Measurements from ENCODE around the gene S100Z.
"Not testable (repeated sequence)": the region's sequence is repeated elsewhere in the genome, so short reads cannot be mapped to it uniquely, and the experiment has no call there.

Gene S100Z

DNA sequence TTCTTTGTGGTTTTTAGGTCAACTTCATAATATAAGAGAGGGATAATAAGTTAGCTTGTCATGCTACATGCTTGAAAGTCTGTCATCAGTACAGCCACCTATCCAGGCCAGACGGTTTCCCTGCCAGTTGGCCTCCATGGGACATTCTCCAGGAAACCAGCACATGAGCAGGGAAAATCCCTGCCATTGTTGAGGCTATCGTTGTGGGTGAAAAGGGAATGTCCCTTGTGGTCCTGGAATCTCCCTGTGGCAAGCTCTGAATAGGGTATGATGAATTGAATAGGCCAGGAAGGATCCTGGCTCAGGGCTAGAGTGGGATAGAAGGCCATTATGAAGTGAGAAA, 18.7 kb upstream of the S100Z start:
- no peak for DNase-seq

DNA sequence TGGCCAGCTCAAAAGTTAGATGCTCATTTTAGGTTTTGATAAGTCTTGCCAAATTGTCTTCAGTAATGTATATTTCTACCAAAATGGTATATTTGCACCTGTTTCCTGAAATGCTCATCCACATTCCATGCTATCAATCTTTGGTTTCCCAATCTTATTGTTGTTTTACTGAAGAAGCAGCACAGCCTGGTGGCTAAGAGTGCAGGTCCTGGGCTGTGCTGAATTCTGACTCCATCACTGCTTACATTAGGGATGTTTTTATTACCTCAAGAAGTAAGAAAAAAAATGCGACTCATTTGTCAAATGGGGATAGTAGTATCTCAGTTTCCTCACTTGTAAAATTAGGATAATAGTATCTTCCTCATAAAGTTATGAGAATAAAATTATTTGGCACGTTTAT, 13.6 kb upstream of the S100Z start:
- no peak for DNase-seq

DNA sequence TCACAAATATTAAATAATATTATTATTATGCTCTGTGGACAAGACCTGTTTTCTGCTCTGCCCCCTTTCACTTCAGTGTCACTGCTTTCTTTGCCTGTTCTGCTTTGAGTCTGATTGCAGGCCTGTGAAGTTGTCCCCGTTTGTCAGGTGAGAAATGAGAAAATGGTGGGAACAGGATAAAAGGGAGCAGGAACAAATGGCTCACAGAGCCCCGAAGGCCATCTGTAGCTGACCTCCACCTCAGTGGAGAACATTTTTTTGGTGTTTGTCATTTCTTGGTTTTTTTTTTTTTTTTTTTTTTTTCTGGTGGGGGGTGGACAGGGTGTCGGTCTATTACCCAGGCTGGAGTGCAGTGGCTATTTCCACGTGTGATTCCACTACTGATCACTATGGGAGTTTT, 13.2 kb upstream of the S100Z start:
- no peak for DNase-seq

DNA sequence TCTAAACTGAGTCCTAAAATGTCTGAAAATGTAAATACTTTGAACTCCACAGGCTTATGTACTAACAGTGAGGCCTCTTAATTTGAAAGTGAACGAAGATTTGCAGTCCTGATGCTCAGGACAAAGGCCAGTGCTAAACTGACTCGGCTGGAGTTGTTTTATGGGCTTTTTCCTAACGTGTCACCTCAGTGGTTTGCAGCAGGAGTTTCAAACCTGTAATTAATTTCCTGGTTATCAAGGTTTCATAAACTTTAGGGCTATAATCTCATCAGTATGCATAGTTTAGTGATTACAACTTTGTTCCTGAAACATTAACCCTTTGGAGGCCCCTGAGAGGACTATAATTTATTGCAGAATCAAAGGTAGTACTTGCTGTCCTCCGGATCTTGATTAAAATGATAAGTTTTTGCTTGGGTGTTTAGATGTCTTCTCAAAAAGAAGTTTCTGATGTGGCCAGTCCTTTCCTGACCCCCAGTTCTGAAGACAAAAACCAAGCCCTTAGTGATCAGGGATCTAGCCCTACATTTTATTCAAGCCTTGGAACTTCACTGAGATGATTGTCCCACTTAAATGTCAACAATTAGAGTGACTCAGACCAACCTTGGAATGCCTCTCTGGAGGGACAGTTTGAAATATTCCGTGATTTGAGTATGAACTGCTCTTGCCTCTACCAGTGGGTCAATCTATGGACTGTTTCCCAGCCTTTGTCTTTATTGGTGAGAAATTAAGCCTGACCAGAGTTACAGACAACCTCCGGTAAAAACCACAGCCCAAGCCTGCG, 11.1 kb upstream of the S100Z start:
- DNase-seq, result no peak

DNA sequence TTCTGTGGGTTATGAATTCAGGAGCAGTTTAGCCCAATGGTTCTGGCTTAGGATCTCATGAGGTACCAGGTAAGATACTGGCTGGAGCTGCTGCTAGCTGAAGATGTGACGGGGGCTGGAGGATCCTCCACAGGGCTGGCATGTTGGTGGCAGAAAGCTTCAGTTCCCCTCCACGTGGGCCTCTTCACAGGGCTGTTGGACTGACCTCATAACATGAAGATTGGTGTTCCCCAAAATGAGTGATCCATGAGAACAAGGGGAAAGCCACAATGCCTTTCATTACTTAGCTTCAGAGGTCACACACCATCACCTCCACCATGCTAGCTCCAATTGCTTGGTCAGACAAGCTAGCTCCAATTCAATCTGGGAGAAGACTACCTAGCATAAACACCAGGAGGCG, 8.5 kb upstream of the S100Z start:
- DNase-seq, result no peak

DNA sequence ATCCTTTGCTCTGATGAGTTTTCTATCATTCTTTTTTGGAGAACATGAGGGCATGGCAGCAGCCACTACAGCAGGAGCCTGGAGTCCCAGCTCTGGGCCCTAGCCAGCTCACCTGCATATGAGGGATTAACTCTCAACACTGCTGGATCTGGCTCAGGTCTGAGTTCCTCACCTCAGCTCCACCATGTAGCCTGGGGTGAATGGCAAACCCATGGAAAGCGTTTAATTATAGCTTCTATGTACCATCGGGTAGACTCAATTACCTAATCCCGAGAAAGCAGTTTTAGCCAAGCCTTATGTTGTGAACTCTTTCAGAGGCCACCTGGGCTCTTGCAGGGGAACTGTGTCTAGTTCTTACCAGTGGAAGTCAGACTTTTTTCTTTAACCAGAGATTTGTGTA, 3.9 kb upstream of the S100Z start:
- DNase-seq, result no peak

DNA sequence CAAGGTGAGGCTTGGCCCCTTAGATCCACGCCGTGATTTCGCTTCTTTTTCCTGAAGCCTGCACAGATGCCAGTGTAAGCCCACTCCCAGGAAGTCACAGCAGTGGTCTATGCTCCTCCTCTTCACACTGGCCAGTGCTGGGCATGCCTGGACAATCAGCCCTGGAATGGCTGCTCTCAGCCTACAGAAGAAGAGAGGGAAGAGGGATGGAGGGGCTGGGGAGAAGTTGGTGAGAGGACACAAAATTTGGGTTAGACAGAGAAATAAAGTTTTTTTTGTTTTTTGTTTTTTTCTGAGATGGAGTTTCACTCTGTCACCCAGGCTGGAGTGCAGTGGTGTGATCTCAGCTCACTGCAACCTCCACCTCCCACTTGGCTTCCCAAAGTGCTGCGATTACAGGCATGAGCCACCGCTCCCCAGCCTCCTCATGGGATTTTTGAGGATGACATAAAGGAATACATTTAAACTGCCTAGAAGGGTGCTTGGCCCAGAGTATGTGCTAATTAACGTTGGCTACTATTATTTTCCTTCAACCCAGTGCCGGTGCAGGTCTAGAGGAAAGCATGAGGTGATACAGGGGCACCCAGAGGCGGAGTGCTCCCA, 830 bp downstream of the S100Z start:
- no peak for DNase-seq

DNA sequence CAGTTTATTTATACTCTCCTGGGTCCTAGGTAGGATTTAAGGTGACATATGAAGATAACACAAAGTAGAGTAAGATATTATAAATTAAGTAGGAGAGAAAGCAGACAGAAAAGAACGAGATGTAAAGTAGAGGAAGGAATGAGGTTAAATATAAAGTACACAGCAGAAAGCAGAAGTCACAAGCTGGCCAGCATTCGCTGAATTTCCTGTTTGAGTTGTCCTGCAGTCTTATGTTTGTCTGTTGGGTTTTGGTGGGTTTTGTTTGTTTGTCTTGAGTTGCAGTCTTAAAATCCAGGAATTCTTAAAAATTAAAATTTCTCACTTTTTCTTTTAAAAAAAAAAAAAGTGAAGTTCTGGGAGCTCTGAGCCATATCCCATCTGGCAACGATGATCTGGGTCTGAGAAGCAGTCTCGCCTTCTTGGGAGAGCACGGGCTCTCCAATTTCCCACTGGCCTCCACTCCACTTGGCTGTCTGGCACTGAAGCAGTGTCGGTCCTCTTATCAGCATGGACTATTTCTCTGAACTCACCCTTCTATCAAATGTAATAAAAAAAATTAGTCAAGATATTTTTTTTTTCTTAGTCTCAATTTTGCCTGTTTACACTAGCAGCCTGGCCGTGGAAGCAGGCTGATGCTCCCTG, 2.0 kb downstream of the S100Z start:
- DNase-seq, result no peak

DNA sequence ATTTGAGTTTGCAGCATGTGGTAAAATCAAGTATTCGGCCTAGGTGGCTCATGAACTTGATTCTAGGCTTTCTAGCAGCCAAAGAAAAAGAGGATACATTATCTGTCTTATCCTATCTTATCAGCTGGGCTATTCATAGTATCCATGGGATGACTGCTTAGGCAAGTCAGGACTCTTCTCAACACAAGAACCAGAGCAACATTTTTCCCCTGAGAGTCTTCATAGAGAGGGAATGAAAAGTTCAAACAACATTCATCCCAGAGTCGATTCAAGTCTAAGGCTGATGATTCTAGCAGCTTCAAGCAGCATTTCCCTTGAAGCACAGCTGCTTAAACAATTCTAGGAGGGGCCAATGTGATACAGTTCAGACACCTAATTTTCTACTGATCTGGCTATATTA, 3.0 kb downstream of the S100Z start:
- DNase-seq, result no peak

DNA sequence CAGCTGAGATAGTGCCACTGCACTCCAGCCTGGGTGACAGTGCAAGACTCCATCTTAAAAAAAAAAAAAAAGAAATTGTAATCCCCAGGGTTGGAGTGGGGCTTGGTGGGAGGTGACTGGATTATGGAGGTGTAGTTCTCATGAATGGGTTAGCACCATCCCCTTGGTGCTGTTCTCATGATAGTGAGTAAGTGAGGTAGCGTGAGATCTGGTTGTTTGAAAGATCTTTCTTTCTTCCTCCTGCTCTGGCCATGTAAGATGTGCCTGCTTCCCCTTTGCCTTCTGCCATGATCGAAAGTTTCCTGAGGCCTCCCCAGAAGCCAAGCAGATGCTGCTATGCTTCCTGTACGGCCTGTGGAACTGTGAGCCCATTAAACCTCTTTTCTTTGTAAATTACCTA, 3.9 kb downstream of the S100Z start:
- not testable (repeated sequence) for DNase-seq

DNA sequence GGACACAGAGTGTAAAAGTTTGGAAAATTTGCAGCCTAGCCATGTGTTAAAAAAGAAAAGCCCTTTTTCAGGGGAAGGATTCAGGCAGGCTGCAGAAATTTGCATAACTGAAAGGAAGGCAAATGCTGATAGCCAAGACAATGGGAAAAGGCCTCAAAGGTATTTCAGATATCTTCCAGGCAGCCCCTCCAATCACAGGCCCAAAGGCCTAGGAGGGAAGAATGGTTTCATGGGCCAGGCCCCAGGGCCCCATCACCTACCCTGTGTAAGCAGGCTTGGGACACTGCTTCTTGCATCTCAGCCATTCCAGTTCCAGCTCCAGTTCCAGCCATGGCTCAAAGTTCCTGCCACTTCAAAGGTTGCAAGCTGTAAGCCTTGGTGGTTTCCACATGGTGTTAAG, 4.8 kb downstream of the S100Z start:
- DNase-seq, result no peak

DNA sequence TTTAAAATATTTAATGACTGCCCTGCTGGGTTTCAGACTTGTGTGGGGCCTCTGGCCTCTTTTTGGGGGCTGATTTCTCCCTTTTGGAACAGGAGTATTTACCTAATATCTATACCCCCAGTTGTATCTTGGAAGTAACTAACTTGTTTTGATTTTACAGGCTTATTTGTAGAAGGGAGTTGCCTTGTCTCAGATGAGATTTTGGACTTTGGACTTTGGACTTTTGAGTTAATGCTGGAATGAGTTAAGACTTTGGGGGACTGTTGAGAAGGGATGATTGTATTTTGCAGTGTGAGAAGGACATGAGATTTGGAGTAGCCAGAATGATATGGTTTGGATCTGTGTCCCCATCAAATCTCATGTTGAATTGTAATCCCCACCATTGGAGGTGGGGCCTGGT, 5.7 kb downstream of the S100Z start:
- not testable (repeated sequence) for DNase-seq

DNA sequence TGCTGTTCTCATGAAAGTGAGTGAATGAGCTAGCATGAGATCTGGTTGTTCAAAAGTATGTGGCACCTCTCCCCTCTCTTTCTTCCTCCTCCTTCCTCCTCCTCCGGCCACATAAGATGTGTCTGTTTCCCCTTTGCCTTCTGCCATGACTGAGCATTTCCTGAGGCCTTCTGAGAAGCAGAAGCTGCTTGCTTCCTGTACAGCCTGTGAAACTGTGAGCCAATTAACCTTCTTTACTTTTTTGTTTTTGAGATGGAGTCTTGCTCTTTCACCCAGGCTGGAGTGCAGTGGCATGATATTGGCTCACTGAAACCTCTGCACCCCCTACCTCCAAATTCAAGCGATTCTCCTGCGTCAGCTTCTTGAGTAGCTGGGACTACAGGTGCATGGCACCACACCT, 6.1 kb downstream of the S100Z start:
- no peak for DNase-seq

DNA sequence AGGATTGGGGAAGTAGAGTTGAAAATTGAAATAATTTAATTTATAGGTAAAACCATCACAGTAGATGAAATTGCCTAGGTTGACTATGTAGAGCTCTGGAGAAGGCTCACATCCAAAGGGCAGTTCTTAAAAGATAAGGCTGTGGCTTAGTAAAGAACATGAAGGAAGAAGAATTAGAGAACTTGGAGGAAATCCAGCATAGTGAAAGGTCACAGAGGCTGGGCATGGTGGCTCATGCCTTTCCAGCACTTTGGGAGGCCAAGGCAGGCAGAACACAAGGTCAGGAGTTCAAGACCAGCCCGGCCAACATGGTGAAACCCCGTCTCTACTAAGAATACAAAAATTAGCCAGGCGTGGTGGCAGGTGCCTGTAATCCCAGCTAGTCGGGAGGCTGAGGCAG, 7.0 kb downstream of the S100Z start:
- not testable (repeated sequence) for DNase-seq

DNA sequence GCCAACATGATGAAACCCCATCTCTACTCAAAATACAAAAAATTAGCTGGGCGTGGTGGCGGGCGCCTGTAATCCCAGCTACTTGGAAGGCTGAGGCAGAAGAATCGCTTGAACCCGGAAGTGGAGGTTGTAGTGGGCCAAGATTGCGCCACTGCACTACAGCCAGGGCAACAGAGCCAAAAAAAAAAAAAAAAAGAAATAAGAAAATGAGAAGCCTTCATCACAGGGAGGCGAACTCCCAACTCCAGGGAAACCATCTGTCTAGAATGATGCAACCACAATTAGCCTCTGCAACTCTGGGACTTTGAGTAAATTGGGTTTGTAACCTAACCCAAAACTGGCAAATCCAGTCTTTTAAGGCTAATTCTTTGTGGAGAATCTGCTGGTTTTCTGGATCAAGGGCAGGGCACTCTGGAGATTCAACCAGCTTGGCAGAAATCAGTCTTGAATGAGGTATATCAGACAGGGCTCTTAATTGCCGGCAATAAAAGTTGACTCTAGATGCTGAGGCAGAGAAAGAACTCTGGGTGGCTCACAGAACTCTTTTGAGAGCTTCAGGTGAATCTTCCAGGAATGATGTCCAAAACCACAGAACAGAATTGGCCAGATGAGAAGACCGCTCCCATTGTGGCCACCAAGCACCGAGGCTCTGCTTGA, 9.9 kb downstream of the S100Z start:
- no peak for DNase-seq

DNA sequence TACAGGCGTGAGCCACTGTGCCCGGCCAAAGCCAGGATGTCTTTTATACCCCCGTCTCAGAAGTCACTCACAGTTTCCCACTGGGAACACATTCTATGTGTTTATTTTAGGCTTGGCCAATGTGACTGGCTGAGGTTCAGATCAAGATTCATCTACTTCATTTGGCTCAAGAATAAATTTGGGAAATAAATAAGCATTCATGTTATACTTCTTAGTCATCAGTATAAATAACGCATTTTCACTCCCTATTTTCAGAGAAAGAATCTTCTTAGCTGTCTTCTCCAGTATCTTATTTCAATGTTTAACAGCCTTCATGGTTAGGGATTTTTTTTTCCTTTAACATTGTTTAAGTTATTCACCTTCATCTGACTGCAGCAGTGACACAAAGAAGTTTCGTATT, 11.8 kb downstream of the S100Z start:
- DNase-seq, result no peak

DNA sequence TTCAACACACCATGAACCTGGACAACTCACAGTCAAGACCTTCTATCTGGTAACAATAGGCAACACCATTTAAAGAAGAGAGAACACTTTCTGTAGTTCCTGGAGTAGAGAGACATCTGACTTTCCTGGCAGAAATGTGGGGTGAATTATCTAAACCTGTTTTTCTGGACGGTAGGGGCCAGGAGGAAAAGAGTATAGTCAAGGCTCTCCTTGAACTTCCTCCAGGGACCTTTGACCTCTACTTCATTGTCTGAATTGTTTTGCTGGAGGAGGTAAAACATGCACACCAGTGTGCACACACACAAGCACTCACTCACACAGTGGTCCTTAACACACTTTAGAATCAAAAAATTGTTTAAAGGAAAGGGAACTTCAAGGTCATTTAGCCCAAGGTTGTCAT, 13.2 kb downstream of the S100Z start:
- no peak for DNase-seq

DNA sequence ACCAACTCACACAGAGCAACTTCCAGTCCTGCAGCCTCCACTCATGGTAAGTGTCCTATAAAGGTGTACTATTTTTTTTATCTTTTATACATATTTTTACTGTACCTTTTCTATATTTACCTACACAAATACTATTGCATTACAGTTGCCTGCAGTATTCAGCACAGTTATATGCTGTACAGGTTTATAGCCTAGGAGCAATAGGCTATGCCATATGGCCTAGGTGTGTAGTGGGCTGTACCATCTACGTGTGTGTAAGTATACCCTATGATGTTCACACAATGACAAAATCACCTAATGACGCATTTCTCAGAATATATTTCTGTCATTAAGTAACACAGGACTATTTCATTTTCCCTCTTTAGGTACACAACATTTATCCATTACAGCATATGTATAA, 16.7 kb downstream of the S100Z start:
- DNase-seq, result no peak

DNA sequence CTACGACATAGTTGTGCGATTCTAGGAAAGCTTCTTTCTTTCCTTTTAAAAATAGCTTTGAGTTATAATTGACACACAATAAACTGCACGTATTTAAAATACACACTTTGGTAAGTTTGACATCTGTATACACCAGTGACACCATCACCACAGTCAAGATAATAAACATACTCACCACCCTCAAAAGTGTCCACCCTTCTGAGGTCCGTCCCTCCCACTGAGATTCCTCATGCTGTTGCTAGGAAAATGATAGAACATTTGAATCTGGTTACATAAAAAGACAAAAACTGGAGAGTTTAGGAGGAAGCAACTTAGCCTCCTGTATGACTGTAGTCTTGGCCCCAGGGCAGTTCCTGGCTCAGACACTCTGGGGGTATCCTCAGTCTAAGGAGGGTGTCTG, 17.2 kb downstream of the S100Z start:
- no peak for DNase-seq

DNA sequence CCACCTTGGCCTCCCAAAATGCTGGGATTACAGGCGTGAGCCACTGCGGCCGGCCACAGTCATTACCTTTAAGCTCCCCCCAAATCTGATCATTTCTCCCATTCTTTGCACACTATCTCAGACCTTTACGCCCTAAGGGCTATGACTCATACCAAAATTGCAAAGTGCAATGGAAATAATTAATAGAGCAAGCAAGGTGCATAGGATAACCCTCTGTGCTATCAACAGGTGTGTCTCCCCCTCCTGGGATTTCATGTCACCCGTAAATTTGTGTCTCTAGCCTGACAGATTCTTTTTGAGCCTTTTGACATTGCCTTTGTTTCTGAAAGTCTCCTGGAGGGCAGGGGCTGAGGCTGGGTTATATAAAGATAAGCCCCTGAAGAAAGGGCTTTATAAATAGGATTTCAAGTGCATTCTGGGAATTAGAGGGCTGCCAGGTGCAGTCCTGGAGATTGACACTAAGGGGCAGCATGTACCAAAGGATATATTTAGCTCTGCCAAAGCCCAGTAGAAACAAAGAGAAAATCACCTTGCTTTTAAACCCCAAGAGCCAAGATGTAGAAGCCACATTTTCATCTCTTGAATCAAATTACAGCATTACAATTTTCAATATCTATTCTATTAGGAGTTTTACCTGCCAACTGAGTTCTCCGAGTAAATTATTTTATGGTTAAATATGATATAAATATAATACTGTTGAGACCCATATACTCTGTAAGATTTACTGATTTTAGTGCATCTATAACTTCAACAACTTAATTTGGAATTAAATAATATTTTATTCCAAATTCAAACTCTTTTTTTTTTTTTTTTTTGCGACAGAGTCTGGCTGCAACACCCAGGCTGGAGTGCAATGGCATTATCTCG, 18.2 kb downstream of the S100Z start:
- DNase-seq, result peak; percentile 38

DNA sequence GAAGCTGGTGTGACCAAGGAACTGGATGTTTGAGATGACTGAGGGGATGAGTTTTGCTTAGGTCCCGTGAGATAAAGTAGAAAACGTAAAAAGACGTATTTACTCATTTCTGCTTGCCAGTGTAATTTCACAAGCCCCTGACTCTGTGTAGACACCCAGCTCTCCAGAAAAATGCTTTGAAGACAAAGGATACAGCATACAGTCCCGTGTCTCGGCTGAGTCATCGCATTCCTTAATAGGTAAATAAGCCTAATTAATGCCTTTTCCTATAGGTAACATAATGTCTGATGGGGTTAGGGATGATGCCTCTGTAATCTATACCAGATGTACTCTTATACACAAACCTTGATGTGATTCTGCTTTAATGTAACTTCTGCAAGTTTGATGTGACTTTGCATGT, 20.2 kb downstream of the S100Z start:
- DNase-seq, result no peak

DNA sequence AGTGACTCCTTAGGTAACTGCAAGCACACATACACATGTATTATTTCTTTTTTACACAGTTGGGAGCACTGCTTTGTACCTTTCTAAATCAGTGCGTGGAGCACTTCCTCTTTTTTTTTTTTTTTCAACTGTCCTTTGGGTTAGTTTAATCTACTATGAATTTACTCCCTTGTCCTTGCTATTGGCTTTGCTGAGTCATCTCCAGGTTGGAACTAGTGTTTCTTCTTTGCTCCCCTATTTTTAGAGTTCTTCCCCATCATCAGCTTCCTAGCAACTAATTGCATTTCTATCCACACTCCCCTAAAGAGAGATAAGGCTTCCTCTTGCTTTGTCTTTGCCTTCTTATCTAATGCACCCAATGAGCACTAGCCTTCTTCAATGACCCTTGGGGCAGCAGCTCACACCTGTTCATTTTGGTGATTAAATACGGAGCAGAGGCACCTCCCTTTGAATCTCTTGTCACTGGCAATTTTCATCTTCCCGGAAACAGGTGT, 24.3 kb downstream of the S100Z start:
- DNase-seq, result peak; percentile 56

DNA sequence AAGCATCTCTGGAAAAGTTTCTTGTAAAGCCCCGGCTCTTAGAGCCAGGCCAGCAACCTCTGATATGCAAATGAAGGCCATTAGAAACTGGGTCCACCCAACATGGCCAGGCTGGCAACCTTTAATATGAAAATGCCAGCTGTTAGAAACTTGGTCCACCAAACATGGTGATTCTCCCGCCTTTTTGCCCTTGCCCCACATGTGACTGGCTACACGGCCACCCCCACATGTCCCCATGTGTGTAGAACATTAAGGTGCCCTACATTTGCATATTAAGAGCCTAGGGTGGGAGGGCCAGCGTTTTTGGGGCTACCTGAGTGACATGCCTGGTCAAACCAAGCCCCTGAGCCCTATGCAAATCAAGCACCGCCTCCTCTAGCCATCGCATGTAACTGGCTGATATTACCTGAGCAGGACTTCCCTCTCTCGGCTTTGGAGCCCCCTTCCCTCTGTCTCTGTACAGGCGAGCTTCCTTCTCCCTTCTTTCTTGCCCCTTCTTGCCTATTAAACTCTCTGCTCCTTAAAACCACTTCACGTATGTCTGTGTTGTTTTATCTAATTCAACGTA, 39.0 kb downstream of the S100Z start:
- no peak for DNase-seq
